H1 (cell line): ENCODE measurements around the gene INSM2. TPM values are rescaled to one million over a fixed set of nuclear protein-coding genes. Genes with fewer than 3 reads are reported as not detected.

Experiments used
- polyA plus RNA-seq, 7 experiments: library from polyadenylated mRNA; depleted of rRNA in 3 of 7; stranded (reverse) in 5 of 7; unstranded in 2 of 7; fragments of >200 nt in 5 of 7; fragments of 200-250 nt in 2 of 7; gene quantifications; 1 replicate in 5 of 7; 2 replicates in 1 of 7; 4 replicates in 1 of 7; pipeline versions ENCODE4 v1.2.1 to v1.2.3, GENCODE V29; 2011 to 2013; ENCODE audit warnings: missing spikeins in 2 of 7, mixed read lengths in 2 of 7
- total RNA-seq: library from RNA; stranded (reverse); fragmentation: NEBNext Ultra II Directional; extraction: Animal tissue kit (Norgen Biotek cat#: 25700); gene quantifications from 2 replicates; pipeline ENCODE4 v1.2.1, GENCODE V29; 2021

The INSM2 gene
- total and polyA plus RNA-seq, 2 of the 8 experiments (the other 6 are each of a cell fraction or from before 2014, with no cell fraction given), result not detected

Other genes with a start within 250 kb of the INSM2 start
- gene PSMA6, start 241.8 kb upstream of the INSM2 start, total RNA-seq, result 213 and 238 TPM in 2 replicates
- gene PSMA6, start 241.8 kb upstream of the INSM2 start, polyA plus RNA-seq (2011; rRNA removed), result 92.9 and 180 TPM in 2 replicates
- gene NFKBIA, start 129.4 kb upstream of the INSM2 start, total RNA-seq, result 24.4 and 25.9 TPM in 2 replicates
- 49.7 and 59.5 TPM in 2 replicates for gene NFKBIA, start 129.4 kb upstream of the INSM2 start, polyA plus RNA-seq (2011; rRNA removed)